Stomach (tissue), 4 donors: ENCODE results near the gene LASP1NB.

Experiments
- CTCF ChIP-seq, 7 experiments: fragments of 450-650 bp in 4 of 7; fragments of 200-600 bp in 3 of 7; sonication (generic) in 3 of 7; IDR thresholded peaks; one replicate each; pipeline ENCODE4 v1.5.1; 2016 to 2019; ENCODE audit warnings: antibody characterized with exemption in 7 of 7, control low read depth in 2 of 7, mild to moderate bottlenecking in 1 of 7
- POLR2A ChIP-seq, 4 donors: fragments of 450-650 bp; IDR thresholded peaks; one replicate each; pipeline ENCODE4 v1.6.1; 2016; ENCODE audit warnings: antibody characterized with exemption in 4 of 4, control low read depth in 2 of 4, mild to moderate bottlenecking in 1 of 4, moderate library complexity in 1 of 4
- POLR2AphosphoS5 ChIP-seq, 3 donors: sonication (generic); formaldehyde crosslinking; IDR thresholded peaks; one replicate each; pipeline ENCODE4 v1.6.1; 2016; ENCODE audit warnings: antibody characterized with exemption in 3 of 3

GRCh38 chr17:38893607-38894006 is 31.8 kb upstream of the LASP1NB start:
- TF ChIP-seq POLR2A (IDR thresholded peaks at IDR 0.05) (no peak), CTCF (IDR thresholded peaks at IDR 0.05) (no peak), POLR2AphosphoS5 (IDR thresholded peaks at IDR 0.05) (no peak)
